Esophagus muscularis mucosa (tissue), 3 donors: ENCODE data around the gene PLN.

Experiments used
- POLR2AphosphoS5 ChIP-seq, 2 donors: sonication (generic); formaldehyde crosslinking; IDR thresholded peaks; one replicate each; pipeline ENCODE4 v1.6.1; 2017; ENCODE audit warnings: antibody characterized with exemption in 2 of 2
- TF ChIP-seq, protein P1 (sequence below), 3 experiments: fragments of 200-600 bp in 2 of 3; fragments of 450-650 bp in 1 of 3; sonication (generic) in 2 of 3; IDR thresholded peaks; one replicate each; pipeline ENCODE4 v1.5.1; 2017 to 2019; ENCODE audit warnings: antibody characterized with exemption in 3 of 3, mild to moderate bottlenecking in 2 of 3, moderate library complexity in 1 of 3

DNA sequence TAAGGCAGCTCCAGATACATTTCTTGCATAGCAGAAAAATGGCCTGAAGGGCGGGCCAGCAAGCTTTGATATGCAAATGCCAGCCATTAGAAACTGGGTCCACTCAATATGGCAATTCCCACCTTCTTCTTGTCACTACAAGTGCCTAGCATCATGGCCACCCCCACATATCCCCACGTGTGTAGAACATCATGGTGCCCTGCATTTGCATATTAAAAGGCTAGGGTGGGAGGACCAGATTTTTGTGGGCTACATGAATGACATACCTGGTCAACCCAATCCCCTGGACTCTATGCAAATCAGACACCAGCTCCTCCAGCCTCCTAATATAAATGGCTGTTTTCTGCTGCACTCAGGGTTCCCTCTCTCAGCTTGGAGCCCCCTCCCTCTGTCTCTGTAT is 31.7 kb downstream of the PLN start:
- TF ChIP-seq, protein P1, sequence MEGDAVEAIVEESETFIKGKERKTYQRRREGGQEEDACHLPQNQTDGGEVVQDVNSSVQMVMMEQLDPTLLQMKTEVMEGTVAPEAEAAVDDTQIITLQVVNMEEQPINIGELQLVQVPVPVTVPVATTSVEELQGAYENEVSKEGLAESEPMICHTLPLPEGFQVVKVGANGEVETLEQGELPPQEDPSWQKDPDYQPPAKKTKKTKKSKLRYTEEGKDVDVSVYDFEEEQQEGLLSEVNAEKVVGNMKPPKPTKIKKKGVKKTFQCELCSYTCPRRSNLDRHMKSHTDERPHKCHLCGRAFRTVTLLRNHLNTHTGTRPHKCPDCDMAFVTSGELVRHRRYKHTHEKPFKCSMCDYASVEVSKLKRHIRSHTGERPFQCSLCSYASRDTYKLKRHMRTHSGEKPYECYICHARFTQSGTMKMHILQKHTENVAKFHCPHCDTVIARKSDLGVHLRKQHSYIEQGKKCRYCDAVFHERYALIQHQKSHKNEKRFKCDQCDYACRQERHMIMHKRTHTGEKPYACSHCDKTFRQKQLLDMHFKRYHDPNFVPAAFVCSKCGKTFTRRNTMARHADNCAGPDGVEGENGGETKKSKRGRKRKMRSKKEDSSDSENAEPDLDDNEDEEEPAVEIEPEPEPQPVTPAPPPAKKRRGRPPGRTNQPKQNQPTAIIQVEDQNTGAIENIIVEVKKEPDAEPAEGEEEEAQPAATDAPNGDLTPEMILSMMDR (IDR thresholded peaks at IDR 0.05) = no peak
- TF ChIP-seq POLR2AphosphoS5 (IDR thresholded peaks at IDR 0.05) = no peak
